T-helper 1 cell treated with Interleukin-12 subunit alpha and Interleukin-12 subunit beta and Interleukin-4 antibody, amounts not matched to agents 30 μg/mL and 1 μg/mL, for 36 hours (primary cell): ENCODE results near the gene CACNG1.

Source experiments
- H3K27ac Mint-ChIP-seq: one replicate; pipeline ENCODE4 v1.8.0; 2021; ENCODE audit warnings: mild to moderate bottlenecking, mixed read lengths
- H3K27me3 Mint-ChIP-seq: one replicate; pipeline ENCODE4 v1.8.0; 2021; ENCODE audit warnings: low read depth, mixed read lengths
- H3K36me3 Mint-ChIP-seq: one replicate; pipeline ENCODE4 v1.8.0; 2021; ENCODE audit warnings: low read depth, mixed read lengths
- H3K4me1 Mint-ChIP-seq: one replicate; pipeline ENCODE4 v1.8.0; 2021; ENCODE audit warnings: low read depth, mixed read lengths
- H3K4me3 Mint-ChIP-seq: one replicate; pipeline ENCODE4 v1.8.0; 2021; ENCODE audit warnings: mild to moderate bottlenecking, moderate library complexity, mixed read lengths
- H3K9me3 Mint-ChIP-seq: one replicate; pipeline ENCODE4 v1.8.0; 2021; ENCODE audit warnings: mixed read lengths

CACNG1 gene, protein sequence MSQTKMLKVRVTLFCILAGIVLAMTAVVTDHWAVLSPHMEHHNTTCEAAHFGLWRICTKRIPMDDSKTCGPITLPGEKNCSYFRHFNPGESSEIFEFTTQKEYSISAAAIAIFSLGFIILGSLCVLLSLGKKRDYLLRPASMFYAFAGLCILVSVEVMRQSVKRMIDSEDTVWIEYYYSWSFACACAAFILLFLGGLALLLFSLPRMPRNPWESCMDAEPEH

DNA sequence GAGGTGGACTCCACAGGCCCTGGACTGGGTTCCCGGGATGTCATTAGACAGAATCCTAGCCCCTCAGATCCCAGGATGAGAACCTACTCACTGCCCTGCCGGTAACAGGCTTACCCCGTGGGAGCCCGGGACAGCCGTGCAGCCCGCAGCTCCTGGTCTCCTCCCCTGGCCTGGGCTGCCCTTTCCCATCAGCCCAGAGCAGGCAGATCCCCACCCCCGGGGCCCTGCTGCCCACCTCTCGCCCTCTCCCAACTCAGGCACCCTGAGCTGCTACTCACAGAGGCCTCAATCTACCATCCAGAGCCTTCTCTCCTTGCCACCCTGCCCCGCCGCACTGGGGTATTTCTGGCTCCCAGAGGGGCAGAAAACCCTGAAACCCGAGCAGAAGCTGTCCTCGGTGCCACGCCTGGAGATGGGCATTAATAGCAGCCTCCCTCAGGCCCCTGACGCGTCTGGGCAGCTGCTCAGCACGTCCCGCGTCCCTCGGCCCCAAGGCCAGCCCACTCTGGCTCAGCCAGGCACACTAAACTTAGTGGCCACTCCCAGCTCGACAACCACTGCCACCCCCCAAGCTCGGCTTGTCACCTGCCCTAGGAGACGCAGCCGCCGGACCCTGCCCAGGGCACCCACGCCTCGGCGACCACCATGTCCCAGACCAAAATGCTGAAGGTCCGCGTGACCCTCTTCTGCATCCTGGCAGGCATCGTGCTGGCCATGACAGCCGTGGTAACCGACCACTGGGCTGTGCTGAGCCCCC lies at the start of gene CACNG1:
CACNG1 (plus strand) TSS at position 539 of the 757 bp plus-strand sequence; CDS start at position 646, 107 bp downstream.
- Mint-ChIP-seq H3K9me3 (peaks cover 14% of the 10 kb centered on the region), H3K36me3 (no peaks in the 10 kb centered on the region), H3K4me3 (no peak within 1 kb of the TSS), H3K4me1 (no peaks in the 10 kb centered on the region), H3K27me3 (no peaks in the 10 kb centered on the region), H3K27ac (no peak within 1 kb of the TSS)

DNA sequence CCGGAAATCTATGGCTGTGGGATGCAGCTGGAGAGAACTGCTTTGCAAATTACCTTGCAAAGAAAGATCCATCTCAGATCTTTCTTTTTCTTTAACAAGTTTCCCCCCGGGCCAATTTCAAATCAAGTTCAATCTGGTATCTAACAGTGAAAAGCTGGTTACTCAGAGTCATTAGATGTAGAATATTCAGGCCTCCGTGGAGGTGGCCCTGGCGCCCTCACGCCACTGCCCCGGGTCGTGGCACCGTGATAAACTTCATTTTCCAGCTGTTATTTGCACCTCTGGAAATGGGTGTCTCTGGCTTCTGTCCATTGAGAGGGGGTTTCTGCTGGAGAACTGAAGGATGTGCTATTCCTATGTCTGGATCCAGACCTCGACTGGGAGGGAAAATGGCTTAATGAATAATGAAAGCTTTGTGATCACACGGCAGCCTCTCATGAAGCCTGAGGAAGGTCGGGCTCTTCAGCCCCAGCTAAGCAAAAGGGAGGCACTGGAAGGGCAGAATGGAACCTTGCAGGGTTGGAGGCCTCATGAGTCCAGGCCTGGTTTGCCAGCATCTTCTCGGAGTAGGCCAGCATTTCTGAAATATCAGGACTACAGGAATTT lies 49.3 kb upstream of the CACNG1 start:
- no peak overlapping the region for H3K4me3 Mint-ChIP-seq
- no peaks in the 10 kb centered on the region for H3K36me3 Mint-ChIP-seq
- H3K27ac Mint-ChIP-seq: no peak overlapping the region
- peaks cover 5% of the 10 kb centered on the region for H3K27me3 Mint-ChIP-seq
- H3K4me1 Mint-ChIP-seq: no peaks in the 10 kb centered on the region
- no peaks in the 10 kb centered on the region for H3K9me3 Mint-ChIP-seq

DNA sequence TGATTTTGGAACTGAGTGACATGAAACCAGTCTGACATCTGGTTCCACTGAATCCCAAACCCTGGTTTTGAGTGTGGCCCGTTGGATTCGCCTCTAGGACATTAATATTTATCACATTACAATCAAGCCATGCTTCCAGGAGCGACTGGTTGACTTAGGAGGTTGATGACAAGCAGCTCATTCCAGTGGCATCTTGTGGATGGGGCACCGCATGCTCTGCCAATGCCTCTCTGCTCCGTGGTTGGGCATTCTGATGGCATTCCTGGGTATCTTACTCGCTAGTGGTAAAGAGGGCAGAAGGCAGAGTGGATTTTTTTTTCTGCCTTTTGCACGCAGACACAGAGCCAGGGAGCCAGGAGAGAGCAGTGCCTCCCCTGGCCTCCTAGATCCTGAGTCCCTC lies 48.4 kb upstream of the CACNG1 start:
- Mint-ChIP-seq H3K27me3 (peaks cover 3% of the 10 kb centered on the region), H3K36me3 (no peaks in the 10 kb centered on the region), H3K9me3 (no peaks in the 10 kb centered on the region), H3K4me1 (no peaks in the 10 kb centered on the region), H3K27ac (no peak overlapping the region), H3K4me3 (no peak overlapping the region)

DNA sequence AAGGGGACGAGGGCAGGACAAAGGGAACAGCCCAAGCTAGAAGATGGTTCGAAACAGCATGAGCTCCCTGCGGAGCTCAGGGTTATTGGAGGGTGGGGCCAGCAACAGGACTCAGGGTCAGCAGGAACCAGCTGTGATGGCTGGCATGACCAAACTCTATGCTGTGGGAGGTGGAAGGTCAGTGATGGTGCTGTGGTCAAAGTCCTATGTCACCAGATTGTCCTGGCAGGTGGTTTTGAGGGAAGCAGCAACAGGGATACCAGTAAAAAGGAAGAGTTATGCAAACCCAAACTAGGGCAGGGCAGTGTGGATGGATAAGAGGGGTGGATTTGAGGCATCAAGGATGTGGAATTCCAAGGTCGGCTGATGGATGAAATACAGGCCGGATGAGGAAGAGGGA lies 47.4 kb upstream of the CACNG1 start:
- Mint-ChIP-seq H3K4me3 (no peak overlapping the region), H3K36me3 (no peaks in the 10 kb centered on the region), H3K9me3 (no peaks in the 10 kb centered on the region), H3K4me1 (no peaks in the 10 kb centered on the region), H3K27me3 (no peaks in the 10 kb centered on the region), H3K27ac (no peak overlapping the region)

DNA sequence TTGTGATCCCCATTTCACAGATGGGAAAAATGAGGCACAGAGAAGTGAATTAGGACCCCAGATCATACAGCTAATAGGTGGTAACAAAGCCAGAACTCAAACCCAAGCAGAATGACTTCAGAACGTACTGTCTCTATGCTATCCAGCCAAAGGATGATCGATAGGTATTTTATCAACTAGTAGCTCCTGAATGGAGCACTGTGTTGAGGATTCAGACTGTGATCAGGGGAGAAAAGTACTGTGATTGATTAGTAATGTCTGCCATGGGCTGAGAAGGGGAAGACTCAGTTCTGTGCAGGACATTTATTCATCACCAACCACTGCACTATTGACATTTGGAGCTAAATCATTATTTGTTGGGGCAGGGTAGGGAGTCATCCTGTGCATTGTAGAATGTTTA lies 41.1 kb upstream of the CACNG1 start:
- Mint-ChIP-seq H3K9me3 (no peaks in the 10 kb centered on the region), H3K36me3 (no peaks in the 10 kb centered on the region), H3K4me1 (no peaks in the 10 kb centered on the region), H3K27ac (no peak overlapping the region), H3K4me3 (no peak overlapping the region), H3K27me3 (no peaks in the 10 kb centered on the region)

DNA sequence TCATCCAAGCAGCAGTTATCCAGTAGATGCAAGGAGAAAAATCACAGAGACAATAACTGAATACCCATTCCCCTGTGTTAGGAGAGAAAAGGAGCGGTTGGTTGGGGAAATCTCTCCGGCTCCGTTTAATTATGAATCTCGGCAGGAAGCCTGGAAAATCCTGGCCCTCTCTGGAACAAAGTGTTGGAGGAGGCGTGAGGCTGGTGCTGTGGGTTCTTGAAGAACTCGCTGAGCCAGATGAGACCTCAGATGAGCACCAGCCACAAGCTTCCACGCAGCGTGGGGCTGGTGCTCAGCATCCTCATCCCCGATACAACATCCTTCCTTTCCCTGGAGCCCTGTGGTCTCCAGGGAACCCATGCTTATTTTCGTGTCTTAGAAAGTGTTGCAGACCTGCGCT lies 40.2 kb upstream of the CACNG1 start:
- Mint-ChIP-seq H3K4me1 (no peaks in the 10 kb centered on the region), H3K9me3 (no peaks in the 10 kb centered on the region)

DNA sequence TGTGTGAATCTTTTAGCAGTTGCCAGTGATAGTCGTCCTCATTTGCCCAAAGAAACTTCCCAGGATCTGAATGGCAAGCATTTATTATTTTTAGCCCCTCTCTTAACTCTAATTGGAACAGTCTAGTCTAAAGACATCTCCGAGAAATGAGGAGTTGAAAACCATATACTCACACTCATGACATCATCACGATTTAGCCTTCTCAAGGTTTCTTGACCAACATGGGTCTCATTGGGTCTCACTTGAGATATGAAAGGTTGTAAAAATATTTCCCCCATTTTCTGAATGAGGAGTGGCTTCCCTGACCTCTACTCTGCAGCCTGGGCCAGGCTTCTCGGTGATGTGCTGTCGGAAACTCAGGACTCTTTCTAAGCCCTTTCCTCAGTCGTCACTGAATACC lies 37.1 kb upstream of the CACNG1 start:
- H3K4me1 Mint-ChIP-seq: no peaks in the 10 kb centered on the region
- peaks cover 5% of the 10 kb centered on the region for H3K27me3 Mint-ChIP-seq
- H3K36me3 Mint-ChIP-seq: no peaks in the 10 kb centered on the region
- no peak overlapping the region for H3K27ac Mint-ChIP-seq
- no peaks in the 10 kb centered on the region for H3K9me3 Mint-ChIP-seq
- H3K4me3 Mint-ChIP-seq: no peak overlapping the region

More for the DNA sequence above, 40.2 kb upstream of the CACNG1 start:
- Mint-ChIP-seq H3K4me3 (no peak overlapping the region), H3K27me3 (no peaks in the 10 kb centered on the region), H3K36me3 (no peaks in the 10 kb centered on the region), H3K27ac (no peak overlapping the region)

DNA sequence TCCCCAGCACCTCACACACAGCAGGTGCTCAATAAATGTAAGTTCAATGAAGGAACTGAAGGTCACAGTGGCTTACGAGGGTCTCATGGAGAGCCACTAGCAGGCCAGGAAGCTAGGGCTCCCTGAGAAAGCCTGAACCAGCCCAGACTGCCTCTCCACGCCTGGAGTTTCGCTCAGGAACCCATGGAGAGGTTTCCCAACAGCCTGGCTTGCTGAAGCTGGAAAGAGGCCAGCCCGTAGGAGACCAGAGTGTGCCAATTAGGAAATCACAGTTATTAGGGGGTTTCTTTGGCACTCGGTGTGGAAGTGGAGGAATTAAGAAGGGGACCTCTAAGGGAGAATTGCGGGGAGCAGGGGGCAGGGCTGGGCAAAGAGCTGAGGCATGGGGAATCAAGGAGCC lies 36.3 kb upstream of the CACNG1 start:
- no peak overlapping the region for H3K27ac Mint-ChIP-seq
- H3K9me3 Mint-ChIP-seq: no peaks in the 10 kb centered on the region
- peaks cover 5% of the 10 kb centered on the region for H3K27me3 Mint-ChIP-seq
- H3K36me3 Mint-ChIP-seq: no peaks in the 10 kb centered on the region
- no peaks in the 10 kb centered on the region for H3K4me1 Mint-ChIP-seq
- H3K4me3 Mint-ChIP-seq: no peak overlapping the region

DNA sequence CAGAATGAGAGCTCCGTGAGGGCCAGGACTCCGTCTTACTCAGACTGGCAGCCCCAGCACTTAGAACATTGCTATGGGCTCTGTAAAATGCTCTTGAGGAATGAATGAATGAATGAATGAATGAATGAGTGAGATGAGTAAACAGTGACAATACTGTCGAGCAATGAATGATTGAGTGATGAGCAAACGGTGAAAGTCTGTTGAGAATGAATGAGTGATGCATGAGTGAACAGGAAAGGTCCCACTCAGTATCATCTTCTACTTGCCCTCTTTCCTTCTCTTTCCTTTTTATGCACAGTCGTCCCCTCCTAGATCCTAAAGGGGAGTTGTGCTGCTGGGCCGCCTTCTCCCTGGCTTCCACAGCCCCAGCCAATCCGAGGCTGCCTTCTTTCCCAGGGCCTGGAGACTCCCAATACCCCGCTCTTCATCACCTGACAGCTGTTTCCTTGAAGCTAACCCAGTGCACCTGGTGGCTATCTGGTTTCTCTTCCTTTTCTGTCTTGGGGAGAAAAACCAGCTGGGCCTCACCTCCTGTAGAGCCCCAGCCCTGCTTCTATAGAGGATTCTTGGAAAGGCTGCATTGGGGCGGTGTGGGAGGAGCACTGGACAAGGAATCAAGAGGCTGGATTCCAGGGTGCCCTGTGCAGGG lies 32.7 kb upstream of the CACNG1 start:
- H3K36me3 Mint-ChIP-seq: no peaks in the 10 kb centered on the region
- no peaks in the 10 kb centered on the region for H3K4me1 Mint-ChIP-seq
- no peak overlapping the region for H3K27ac Mint-ChIP-seq
- H3K4me3 Mint-ChIP-seq: no peak overlapping the region
- peaks cover 5% of the 10 kb centered on the region for H3K27me3 Mint-ChIP-seq
- H3K9me3 Mint-ChIP-seq: no peaks in the 10 kb centered on the region

DNA sequence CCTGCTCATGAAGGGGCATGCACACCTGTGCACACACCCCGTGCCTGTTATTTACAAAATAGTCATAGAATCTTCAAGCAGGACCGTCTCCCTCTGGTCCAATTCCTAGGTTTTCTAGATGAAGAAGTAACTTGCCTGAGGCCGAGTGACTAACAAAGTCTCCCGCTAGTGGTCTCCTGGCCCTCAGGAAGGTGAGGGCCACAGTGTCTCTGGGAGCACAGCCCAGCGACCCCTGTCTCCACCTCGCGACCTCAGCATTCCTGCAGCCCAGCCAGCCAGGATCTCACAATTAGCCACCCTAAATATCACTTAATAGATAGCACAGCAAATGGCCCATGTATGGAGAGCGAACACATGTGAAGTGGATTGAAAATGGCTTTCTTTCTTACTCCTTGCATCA lies 30.5 kb upstream of the CACNG1 start:
- Mint-ChIP-seq H3K27ac (no peak overlapping the region), H3K9me3 (no peaks in the 10 kb centered on the region), H3K36me3 (no peaks in the 10 kb centered on the region), H3K4me3 (no peak overlapping the region), H3K4me1 (no peaks in the 10 kb centered on the region), H3K27me3 (peaks cover 5% of the 10 kb centered on the region)

DNA sequence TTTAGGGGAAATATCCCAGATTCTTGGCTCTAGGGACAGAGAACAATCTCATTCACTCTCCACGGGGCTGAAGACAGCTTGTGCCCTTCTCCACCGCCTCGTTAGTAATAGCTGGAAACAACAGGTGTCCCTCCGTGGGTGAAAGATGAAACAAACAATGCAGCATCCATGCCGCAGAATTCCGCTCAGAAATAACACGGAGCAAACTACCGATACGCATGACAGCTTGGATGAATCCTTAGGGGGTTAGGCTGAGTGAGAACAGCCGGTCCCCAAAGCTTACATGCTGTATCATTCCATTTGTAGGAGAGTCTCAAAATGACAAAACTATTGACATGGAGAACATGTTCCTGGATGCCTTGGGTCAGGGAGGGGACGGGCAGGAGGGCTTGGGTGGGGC lies 29.4 kb upstream of the CACNG1 start:
- Mint-ChIP-seq H3K27me3 (peaks cover 2% of the 10 kb centered on the region), H3K4me3 (no peak overlapping the region), H3K4me1 (no peaks in the 10 kb centered on the region), H3K9me3 (no peaks in the 10 kb centered on the region), H3K36me3 (no peaks in the 10 kb centered on the region), H3K27ac (no peak overlapping the region)

DNA sequence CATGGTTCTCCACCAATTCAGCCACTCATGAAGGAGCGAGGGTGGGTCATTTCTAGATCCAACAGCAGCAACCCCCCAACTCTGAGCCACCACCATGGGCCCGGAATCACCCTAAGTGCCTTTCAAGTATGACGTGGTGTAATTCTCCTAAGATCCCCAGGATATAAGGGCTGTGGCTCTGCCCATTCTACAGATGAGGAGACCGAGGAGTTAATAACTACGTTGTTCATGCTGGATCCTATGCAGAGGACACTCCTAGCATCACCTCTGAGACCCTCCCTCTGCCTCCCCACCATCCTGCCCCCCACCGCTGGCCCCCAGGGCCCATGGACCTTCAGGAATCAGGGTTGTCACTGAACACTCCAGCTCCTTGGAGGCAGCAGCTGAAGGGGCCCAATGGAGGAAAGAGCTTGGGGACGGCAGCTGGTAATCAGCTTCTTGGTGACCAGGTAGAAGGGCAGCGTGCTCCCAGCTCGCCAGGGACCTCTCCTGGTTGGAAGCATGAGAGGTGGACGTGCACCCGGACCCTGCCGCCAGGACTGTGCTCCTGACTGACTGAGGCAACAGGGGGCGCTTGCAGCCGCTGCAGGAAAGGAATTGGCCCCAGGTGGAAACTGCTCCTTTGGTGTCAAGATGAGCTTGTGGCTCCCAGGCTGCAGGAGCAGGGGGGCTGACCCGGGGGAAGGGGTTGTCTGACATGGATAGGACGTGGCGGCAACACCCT lies 28.2 kb upstream of the CACNG1 start:
- H3K27ac Mint-ChIP-seq: no peak overlapping the region

DNA sequence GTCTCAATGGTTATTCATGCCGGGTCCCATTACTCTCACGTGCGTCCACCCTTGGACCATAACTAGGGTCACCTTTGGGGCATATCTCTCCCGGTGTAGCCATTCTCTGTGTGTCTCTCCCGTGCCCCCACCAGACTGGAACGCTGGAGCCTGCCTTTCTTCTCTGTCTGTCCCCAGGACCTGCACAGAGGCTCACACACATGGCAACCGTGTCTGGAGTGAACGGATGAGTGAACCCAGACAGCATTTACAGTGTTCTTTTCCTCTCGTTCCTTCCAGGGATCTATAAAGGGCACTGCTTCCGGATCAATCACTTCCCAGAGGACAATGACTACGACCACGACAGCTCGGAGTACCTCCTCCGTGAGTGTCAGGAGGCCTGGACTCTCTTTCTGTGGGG lies 26.4 kb upstream of the CACNG1 start:
- H3K27ac Mint-ChIP-seq: no peak overlapping the region
- no peaks in the 10 kb centered on the region for H3K27me3 Mint-ChIP-seq
- no peaks in the 10 kb centered on the region for H3K9me3 Mint-ChIP-seq
- no peak overlapping the region for H3K4me3 Mint-ChIP-seq
- no peaks in the 10 kb centered on the region for H3K4me1 Mint-ChIP-seq
- H3K36me3 Mint-ChIP-seq: no peaks in the 10 kb centered on the region

More for the DNA sequence above, 28.2 kb upstream of the CACNG1 start:
- Mint-ChIP-seq H3K27me3 (no peaks in the 10 kb centered on the region), H3K36me3 (no peaks in the 10 kb centered on the region), H3K4me3 (no peak overlapping the region), H3K4me1 (no peaks in the 10 kb centered on the region), H3K9me3 (no peaks in the 10 kb centered on the region)
